Ovary (tissue), 3 donors: Measurements from ENCODE around the gene HEPHL1.

ENCODE experiments used
- POLR2A ChIP-seq: fragments of 450-650 bp; IDR thresholded peaks from one replicate; pipeline ENCODE4 v1.6.1; 2017; ENCODE audit warnings: antibody characterized with exemption, mild to moderate bottlenecking, moderate library complexity
- TF ChIP-seq, protein P1 (sequence below), 3 donors: fragments of 450-650 bp in 2 of 3; fragments of 200-600 bp in 1 of 3; IDR thresholded peaks; one replicate each; pipeline versions ENCODE4 v1.5.1 to v1.8.0; 2016 to 2022; ENCODE audit warnings: antibody characterized with exemption in 3 of 3, mild to moderate bottlenecking in 1 of 3
- donor health status: DM: no; HTN: no; CAD: no.

DNA sequence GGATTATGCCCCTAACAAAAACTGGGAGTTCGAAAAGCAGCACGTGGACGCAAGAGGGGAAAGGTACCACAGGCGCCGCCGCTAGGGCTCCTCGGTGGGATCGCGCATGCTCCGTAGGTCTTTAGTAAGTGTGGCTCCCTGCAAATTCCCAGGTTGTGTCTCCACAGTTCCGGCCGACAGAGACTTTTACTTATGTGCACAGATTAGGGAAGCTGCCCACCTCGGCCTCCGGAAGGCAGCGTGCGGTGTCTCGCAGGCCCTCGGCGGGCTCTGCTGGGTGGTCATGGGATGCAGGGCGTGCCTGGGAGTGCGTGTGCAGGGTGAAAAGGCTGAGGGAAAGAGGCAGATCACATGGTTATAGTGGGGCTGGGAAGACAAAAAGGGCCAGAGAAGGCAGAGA is 67.8 kb downstream of the HEPHL1 start:
- TF ChIP-seq, protein P1, sequence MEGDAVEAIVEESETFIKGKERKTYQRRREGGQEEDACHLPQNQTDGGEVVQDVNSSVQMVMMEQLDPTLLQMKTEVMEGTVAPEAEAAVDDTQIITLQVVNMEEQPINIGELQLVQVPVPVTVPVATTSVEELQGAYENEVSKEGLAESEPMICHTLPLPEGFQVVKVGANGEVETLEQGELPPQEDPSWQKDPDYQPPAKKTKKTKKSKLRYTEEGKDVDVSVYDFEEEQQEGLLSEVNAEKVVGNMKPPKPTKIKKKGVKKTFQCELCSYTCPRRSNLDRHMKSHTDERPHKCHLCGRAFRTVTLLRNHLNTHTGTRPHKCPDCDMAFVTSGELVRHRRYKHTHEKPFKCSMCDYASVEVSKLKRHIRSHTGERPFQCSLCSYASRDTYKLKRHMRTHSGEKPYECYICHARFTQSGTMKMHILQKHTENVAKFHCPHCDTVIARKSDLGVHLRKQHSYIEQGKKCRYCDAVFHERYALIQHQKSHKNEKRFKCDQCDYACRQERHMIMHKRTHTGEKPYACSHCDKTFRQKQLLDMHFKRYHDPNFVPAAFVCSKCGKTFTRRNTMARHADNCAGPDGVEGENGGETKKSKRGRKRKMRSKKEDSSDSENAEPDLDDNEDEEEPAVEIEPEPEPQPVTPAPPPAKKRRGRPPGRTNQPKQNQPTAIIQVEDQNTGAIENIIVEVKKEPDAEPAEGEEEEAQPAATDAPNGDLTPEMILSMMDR (IDR thresholded peaks at IDR 0.05): no peak
- no peak for TF ChIP-seq POLR2A
